Left lobe of liver (tissue), 2 donors: ENCODE results near the gene LILRB3. TPM values are rescaled to one million over a fixed set of nuclear protein-coding genes. Genes with fewer than 3 reads are reported as not detected.
A peak's percentile ranks its signal among the peaks of the same experiment; 100 is the strongest.
"Not testable (repeated sequence)": the region's sequence is repeated elsewhere in the genome, so short reads cannot be mapped to it uniquely, and the experiment has no call there.

Experiments
- ATAC-seq: fragments of 200-7000 bp; cut with Tn5 transposase; one replicate; pipeline ENCODE4 v1.9.1; 2020; ENCODE audit warnings: mild to moderate bottlenecking, moderate library complexity
- DNase-seq: peaks from one replicate; pipeline ENCODE4 v3.0.0-alpha.2; 2020; ENCODE audit warnings: low spot score
- total RNA-seq: library from RNA; stranded (reverse); gene quantifications from one replicate; pipeline ENCODE4 v1.2.1, GENCODE V29; 2021
- donor health status: DM: no; HTN: no; CAD: no; lungs with moderate emphysema.
- donor health status: DM: no; HTN: yes; CAD: no.

The LILRB3 gene
- total RNA-seq, 1 donor from 2014 or later, result 1.2 TPM

DNA sequence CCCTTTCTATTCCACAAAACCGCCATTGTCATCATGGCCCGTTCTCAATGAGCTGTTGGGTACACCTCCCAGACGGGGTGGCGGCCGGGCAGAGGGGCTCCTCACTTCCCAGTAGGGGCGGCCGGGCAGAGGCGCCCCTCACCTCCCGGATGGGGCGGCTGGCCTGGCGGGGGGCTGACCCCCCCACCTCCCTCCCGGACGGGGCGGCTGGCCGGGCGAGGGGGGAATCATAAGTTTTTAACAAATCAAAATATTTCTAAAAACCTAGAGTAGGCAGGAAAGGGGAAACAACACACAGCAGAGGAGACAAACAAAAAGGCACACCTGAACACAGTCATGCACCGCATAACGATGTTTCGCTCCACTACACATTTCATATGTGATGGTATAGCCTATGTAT lies 8.1 kb downstream of the LILRB3 start:
- DNase-seq, ATAC-seq: not testable (repeated sequence)

DNA sequence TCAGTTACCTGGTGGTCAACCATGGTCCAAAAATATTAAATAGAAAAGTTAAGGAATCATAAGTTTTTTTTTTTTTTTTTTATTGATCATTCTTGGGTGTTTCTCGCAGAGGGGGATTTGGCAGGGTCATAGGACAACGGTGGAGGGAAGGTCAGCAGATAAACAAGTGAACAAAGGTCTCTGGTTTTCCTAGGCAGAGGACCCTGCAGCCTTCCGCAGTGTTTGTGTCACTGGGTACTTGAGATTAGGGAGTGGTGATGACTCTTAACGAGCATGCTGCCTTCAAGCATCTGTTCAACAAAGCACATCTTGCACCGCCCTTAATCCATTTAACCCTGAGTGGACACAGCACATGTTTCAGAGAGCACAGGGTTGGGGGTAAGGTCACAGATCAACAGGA lies 8.6 kb downstream of the LILRB3 start:
- DNase-seq, ATAC-seq: not testable (repeated sequence)

DNA sequence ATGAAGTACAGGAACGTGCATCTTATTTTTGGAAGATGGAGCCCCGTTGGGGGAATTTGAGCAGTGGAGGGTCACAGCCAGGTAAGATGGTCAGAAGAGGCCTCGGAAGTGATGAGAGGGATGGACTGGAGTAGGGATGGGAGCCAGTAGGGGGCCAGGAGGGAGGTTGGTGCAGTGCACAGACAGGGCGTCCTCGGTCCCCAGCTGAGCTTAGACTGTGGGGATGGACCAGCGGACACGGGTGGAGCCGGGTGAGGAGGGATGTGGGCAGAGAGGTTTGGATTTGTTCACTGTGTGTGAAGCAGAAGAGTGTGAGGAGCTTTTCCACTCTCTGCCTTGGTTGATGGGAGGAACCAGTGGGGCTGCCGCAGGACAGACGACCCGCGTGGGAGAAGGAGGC lies 11.6 kb downstream of the LILRB3 start:
- ATAC-seq (no peak), DNase-seq (no peak)

DNA sequence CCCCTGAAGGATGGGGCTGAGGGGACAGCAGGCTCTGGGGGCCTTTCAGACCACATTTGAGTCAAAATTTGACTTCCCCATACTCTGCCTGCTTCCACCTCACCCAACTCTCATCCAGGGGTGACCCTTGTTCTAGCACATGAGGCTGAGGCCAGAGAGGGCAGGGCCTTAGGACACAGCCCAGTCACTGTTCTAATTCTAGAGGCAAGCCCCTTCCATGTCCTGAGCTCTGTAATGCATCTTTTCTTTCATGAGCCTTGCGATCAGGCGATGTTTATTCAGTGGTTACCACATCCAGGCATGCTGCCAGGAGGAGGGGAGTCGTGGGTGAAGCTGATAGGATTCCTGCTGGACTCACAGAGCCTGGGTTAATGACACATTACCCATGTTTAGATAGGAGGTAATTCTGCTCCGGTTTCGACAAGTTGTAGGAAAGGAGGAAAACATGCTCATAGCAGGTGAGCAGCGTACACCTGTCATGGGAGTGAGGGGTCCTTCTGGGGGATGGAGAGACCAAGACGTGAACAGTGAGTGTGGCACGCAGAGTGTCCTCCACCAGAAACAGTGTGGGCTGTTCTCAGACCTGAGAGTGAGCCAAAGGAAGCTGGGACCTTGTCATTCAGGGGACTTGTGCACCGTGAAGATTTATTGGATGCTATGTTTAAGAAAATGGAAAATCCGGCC lies 12.9 kb downstream of the LILRB3 start:
- DNase-seq (peak; percentile 98), ATAC-seq (peak; percentile 79)

DNA sequence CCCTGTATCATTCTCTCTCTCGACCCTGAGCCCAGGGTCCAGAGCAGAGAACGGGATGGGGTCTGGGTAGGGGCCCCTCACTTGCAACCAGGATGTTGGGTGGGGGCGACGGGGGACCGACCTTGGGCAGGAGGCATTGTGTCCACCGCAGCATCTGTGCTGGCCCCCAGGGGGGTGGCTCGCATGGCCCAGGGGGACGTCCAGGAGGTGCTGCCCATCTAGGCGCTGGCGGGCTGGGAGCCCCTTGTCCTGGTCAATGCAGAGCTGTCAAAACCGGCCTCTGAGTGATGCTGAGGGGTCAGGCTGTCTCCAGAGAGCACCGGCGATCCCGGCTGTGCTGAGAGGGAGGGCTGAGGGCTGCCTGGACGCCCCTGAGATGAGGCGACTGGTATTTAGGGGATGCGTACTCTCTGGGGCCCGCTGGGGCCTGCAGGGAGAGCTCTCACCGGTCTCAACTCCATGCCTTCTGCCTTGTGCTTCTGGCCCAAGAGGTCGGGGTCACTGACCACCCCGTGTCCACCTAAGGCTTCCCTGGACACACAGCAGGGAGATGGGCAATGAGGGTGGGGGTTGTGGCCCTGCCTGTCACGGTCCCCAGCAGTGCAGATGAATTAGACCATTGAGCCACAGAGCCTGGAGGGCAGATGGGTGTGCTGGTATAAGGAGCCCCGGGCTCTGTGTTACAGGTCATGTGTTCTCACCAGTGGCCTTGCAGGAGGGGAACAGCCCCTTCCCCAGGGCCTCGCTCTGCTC lies 13.6 kb downstream of the LILRB3 start:
- peak; percentile 49 for ATAC-seq
- peak; percentile 59 for DNase-seq

DNA sequence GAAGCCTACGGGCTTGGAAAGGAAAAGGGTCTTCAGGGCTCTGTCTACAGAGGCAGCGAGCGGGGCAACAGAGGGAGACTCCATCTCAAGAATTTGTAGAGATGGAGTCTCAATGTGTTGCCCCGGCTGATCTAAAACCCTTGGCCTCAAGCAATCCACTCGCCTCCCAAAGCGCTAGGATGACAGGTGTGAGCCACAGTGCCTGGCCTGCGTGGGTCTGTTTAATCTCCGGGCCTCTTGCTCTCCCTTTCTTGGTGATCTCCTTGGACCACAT lies 14.1 kb downstream of the LILRB3 start:
- DNase-seq, result no peak
- ATAC-seq, result no peak

DNA sequence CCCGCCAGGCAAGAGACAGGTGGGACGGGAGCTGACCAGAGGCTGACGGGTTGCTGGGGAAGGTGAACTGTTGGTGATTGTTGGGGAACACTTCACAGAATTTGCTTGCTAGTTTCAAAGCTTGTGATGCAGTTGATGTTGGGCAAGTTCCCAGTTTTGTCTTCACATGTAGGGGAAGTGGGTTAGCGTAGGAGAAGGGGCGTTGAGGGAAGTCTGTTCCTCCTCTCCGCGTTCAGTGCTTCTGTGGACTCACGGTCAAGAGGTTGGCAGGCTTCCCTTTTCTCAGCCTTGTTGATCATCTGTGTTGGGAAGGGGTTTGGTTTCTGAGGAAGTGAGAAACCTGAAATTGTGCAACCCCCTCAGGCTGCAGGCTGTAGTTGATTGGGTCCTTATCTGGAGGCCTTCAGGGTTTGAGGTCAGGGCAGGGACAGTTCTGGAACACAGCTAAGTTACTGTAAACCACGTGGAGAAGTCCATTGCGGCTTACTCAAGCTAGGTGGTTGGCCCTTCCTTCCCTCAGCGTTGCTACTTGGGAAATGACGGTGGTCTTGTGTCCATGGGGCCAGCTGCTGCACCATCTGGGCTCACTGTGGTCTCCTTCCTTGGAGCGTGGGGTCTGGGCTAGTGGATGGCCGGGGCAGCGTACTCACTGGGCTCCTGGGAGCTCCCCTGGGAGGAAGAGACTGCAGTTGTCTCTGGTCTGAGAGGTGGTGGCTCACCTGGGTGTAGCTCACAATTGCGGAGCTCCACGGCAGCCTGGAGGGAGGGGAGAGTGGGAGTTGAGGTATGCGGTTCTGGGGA lies 14.6 kb downstream of the LILRB3 start:
- ATAC-seq, result peak; percentile 17
- peak; percentile 71 for DNase-seq

DNA sequence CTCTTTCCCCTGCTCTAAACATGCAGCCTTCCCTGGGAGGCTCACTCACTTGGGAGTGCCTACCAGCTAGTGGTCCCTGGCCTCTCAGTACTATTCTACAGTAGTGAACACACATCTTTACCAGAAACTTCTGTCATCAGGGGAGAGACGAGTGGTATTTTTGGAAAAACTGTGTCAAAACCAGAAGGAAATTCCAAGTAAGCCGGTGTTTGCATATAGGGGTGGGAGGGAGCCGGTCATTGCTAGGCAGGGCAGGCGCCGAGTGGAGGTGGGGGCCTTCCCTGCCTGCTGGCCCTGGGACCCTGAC lies 15.2 kb downstream of the LILRB3 start:
- no peak for DNase-seq

DNA sequence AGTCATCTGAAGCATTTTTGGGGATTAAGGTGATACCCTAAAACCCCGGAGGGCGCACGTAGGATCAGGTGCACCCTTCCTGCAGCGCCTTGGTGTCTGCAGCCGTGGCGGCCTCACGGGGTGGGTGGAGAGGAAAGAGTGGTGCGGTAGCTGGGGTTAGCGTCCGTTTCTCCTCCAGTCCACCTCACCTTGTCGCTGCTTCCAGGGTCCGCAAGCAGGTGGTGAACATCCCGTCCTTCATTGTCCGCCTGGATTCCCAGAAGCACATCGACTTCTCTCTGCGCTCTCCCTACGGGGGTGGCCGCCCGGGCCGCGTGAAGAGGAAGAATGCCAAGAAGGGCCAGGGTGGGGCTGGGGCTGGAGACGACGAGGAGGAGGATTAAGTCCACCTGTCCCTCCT lies 15.6 kb downstream of the LILRB3 start:
- DNase-seq, result not testable (repeated sequence)

More for the DNA sequence above, 15.2 kb downstream of the LILRB3 start:
- no peak for ATAC-seq

DNA sequence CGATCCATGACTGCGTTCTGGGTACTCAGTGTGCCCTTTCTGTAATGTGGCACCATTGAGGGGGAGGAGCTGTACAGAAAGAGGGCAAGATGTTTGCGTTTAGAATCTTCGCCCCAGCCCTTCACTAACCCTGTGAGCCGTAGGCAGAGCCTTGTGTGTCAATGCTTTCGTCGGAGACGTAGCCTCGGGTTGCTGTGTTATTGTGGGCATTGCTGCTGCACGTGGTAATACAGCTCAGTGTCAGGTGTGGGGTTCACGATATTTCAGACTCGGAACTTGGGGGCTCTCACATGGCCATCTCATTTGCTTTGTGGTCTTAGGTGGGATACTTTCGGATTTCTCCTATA lies 16.0 kb downstream of the LILRB3 start:
- ATAC-seq (no peak), DNase-seq (no peak)

More for the DNA sequence above, 15.6 kb downstream of the LILRB3 start:
- not testable (repeated sequence) for ATAC-seq

DNA sequence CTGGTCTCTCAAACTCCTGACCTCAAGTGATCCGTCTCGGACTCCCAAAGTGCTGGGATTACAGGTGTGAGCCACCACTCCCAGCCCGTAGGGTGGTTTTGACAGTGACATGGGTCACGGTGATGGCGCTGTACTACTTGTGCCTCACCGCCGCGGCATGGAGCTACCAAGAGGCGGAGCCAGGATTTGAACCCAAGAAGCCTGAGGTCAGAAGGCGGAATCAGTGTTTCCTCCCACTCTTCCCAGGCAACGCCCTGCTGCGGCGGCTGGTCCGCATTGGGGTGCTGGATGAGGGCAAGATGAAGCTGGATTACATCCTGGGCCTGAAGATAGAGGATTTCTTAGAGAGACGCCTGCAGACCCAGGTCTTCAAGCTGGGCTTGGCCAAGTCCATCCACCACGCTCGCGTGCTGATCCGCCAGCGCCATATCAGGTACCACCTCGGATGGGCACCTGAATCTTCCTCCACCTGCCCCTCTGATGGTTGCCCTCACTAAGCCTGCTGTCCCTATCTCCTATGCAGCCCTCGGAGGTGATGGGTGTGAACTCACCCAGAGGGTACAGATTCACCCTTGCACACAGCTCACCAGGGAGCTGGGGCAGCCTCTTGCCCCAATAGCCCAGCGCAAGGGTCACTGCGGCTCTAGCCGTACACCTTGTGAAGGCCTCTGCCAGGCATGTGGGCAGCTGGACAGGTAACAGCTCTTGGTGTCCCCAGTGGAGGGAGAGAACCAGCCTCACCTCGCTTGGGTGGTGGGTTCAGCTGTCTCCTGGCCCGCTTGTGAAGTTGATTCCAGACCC lies 16.6 kb downstream of the LILRB3 start:
- ATAC-seq (no peak), DNase-seq (no peak)

DNA sequence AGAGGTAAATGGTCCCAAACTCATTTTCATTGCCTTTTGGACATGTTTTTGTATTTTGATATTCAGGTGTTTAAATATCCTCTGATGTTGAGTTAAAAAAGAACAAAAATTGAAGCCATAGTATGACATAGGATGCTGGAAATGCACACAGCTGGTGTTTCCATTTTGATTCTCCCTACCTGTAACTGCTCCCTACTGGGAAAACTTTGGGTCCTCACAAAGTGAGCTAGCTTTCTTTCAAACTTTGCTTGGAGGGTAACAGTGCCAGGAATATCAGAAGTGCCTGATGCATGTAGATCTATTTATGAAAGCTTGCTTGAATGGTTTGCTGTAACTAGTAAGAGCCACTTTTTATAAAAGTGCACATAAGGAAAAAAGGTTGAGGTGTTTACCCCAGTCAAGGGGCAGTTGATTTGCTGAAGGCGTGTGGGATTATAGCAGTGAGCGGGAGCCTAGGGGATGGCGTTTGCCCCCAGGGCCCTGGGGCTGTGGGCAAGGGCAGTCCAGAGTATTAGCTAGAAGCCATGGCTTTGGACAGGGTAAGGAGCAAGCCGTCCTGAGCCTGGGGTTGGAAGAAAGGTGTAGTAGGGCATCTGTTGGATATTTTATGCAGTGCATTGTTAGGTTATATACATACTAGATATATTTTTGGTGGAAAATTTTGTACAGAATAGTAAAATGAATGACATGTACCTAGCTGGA lies 17.9 kb downstream of the LILRB3 start:
- ATAC-seq (no peak), DNase-seq (no peak)

DNA sequence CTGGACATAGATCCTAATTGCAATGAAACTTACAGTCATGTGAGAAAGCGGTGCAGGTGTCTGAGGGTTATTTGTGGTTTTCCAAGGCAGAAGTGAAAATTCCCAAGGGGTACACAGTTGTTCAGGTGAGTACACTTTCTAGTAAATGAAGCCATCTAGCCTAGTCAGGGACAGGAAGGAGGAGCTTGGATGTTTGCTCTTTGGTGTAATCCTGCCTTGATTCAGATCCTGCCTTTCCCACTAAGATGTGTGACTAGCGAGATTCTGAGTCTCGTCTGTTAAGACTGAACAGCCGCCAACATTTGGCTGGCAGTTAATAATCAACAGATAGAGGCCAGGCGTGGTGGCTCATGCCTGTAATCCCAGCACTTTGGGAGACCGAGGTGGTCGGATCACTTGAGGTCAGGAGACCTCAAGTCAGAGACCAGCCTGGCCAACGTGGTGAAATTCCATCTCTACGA lies 19.6 kb downstream of the LILRB3 start:
- ATAC-seq (peak; percentile 58), DNase-seq (peak; percentile 79)

DNA sequence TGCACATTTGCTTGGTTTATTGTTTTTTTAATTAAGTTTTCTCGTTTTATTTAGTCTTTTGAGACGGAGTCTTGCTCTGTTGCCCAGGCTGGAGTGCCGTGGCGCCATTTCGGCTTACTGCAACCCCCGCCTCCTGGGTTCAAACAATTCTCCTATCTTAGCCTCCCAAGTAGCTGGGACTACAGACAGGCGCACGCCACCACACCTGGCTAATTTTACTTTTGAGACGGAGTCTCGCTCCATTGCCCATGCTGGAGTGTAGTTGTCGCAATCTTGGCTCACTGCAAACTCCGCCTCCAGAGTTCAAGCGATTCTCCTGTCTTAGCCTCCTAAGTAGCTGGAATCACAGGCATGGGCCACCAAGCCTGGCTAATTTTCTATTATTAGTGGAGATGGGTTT lies 20.8 kb downstream of the LILRB3 start:
- DNase-seq (no peak), ATAC-seq (no peak)

DNA sequence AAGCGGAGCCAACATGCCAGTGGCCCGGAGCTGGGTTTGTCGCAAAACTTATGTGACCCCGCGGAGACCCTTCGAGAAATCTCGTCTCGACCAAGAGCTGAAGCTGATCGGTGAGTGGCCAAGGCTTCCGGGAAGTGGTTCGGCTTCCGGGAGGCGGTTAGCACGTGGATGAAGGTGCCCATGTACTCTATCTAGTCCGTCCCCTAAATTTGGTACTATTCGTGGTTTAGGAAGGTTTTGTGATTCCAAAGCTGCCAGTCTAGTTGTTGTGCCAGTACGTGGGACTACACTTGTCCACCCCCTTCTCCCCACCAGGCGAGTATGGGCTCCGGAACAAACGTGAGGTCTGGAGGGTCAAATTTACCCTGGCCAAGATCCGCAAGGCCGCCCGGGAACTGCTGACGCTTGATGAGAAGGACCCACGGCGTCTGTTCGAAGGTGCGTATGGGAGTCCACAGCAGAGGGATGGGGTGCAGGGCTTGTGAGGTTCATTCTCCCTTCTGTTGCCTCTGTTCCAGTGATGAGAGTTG lies 21.6 kb downstream of the LILRB3 start:
- DNase-seq (no peak), ATAC-seq (no peak)

DNA sequence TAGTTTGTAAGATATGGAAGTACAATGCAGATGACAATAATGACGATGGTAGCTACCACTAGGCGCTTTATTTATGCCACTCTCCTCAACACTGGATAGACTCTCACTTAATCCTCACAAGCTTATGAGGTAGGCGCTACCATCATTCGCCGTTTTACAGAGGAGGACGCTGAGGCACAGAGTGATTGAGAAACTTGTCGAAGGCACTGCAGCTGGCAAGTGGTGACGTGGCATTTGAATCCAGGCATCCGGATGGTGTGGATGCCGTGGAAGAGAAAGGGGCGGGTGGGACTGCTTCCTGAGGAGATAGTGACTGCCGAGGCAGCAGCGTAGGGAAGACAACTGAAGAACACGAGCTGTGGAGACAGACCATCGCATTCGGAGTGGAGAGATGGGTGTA lies 23.4 kb downstream of the LILRB3 start:
- no peak for ATAC-seq
- no peak for DNase-seq

DNA sequence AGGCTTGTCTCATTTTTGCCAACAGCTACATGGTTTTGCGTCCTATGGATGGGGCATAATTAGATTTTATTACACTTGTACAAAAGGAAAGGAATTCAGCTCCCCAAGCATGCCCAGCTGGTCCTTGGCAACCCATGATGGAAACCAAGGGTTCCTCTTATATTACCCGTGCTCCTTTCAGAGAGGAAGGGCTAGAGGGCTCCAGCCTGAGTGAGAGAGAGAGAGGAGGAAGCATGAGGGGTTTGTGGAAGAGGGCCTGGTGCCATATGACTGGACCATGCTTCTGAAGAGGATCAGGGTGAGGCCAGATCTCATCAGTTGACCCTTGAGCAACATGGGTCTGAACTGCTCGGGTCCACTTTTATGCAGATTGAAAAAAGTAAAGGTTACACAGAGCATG lies 25.7 kb downstream of the LILRB3 start:
- no peak for ATAC-seq
- no peak for DNase-seq

DNA sequence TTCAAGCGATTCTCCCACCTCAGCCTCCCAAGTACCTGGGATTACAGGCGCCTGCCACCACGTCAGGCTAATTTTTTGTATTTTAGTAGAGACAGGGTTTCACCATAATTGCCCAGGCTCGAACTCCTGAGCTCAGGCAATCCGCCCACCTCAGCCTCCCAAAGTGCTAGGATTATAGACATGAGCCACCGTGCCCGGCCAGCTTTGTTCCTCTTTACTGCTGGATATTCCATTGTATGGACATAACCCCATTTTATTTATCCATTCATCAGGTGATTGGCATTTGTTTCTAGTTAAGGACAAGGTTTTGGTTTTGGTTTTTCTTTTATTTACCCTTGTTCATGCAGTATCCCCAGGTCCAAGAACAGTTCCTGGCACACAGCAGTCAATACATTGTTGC lies 26.3 kb downstream of the LILRB3 start:
- ATAC-seq, result peak; percentile 36
- no peak for DNase-seq

DNA sequence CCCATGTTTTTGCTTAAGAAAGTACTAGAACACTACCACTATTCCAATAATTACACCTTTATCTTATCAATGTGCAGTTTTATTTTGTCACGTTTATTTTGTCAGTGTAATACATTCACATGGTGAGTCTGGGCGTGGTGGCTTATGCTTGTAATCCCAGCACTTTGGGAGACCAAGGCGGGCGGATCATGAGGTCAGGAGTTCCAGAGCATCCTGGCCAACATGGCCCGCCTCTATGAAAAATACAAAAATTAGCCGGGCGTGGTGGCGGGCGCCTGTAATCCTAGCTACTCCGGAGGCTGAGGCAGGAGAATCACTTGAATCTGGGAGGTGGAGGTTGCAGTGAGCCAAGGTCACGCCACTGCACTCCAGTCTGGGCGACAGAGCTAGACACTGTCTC lies 28.3 kb downstream of the LILRB3 start:
- not testable (repeated sequence) for DNase-seq, ATAC-seq

DNA sequence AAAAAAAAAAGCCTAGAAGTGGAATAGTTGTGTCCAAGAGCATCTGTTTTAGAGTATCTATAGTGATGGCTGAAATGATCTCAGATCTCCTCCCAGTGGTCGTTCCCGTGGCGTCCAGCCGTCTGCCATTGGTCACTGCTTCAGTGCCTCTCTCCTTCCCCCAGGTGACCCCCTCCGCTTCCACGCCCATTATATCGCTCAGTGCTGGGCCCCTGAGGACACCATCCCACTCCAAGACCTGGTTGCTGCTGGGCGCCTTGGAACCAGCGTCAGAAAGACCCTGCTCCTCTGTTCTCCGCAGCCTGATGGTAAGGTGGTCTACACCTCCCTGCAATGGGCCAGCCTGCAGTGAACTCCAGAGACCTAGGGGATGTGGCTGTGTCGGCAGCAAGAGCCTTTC lies 29.8 kb downstream of the LILRB3 start:
- ATAC-seq, result no peak
- no peak for DNase-seq
